GM18505 (cell line): Measurements from ENCODE around the gene PIK3R1.
A peak's percentile ranks its signal among the peaks of the same experiment; 100 is the strongest.
"Not testable (repeated sequence)": the region's sequence is repeated elsewhere in the genome, so short reads cannot be mapped to it uniquely, and the experiment has no call there.

Experiments
- ATAC-seq: cut with Tn5 transposase; IDR thresholded peaks from one replicate; pipeline ENCODE4 v1.9.1; 2021; ENCODE audit not compliant: unreplicated experiment
- POLR2A ChIP-seq: IDR thresholded peaks from 4 replicates; pipeline ENCODE4 v1.6.1; 2011; ENCODE audit warnings: borderline replicate concordance; ENCODE audit not compliant: insufficient read depth, insufficient read length; ENCODE audit errors: extremely low read depth

Gene PIK3R1

GRCh38 chr5:68225911-68226545 lies 10.5 kb downstream of the PIK3R1 start:
- no peak for TF ChIP-seq POLR2A
- no peak for ATAC-seq

GRCh38 chr5:68226546-68227073 lies 11.1 kb downstream of the PIK3R1 start:
- ATAC-seq, result no peak
- TF ChIP-seq POLR2A, result no peak

GRCh38 chr5:68227532-68228160 lies 12.1 kb downstream of the PIK3R1 start:
- TF ChIP-seq POLR2A, result no peak
- no peak for ATAC-seq

- TF ChIP-seq POLR2A, result no peak
- ATAC-seq, result no peak
Observed at GRCh38 chr5:68229416-68229815, 13.9 kb downstream of the PIK3R1 start.

- TF ChIP-seq POLR2A, result no peak
- no peak for ATAC-seq
Observed at GRCh38 chr5:68230285-68230684, 14.7 kb downstream of the PIK3R1 start.

- TF ChIP-seq POLR2A, result no peak
- ATAC-seq, result no peak
Observed at GRCh38 chr5:68231414-68232076, 16.0 kb downstream of the PIK3R1 start.

GRCh38 chr5:68232277-68232676 lies 16.7 kb downstream of the PIK3R1 start:
- TF ChIP-seq POLR2A, result no peak
- ATAC-seq, result no peak

- no peak for TF ChIP-seq POLR2A
- ATAC-seq, result no peak
Observed at GRCh38 chr5:68233075-68233474, 17.5 kb downstream of the PIK3R1 start.

GRCh38 chr5:68235229-68235628 lies 19.7 kb downstream of the PIK3R1 start:
- not testable (repeated sequence) for ATAC-seq

- TF ChIP-seq POLR2A, result no peak
- ATAC-seq, result no peak
Observed at GRCh38 chr5:68237715-68238114, 22.2 kb downstream of the PIK3R1 start.

GRCh38 chr5:68239487-68239886 lies 23.9 kb downstream of the PIK3R1 start:
- peak; percentile 91 for ATAC-seq
- no peak for TF ChIP-seq POLR2A

GRCh38 chr5:68240202-68240601 lies 24.6 kb downstream of the PIK3R1 start:
- TF ChIP-seq POLR2A, result no peak
- ATAC-seq, result peak; percentile 58

- no peak for ATAC-seq
- TF ChIP-seq POLR2A, result no peak
Observed at GRCh38 chr5:68240771-68241170, 25.2 kb downstream of the PIK3R1 start.

- no peak for ATAC-seq
- no peak for TF ChIP-seq POLR2A
Observed at GRCh38 chr5:68242743-68243142, 27.2 kb downstream of the PIK3R1 start.
